HEK293 (cell line): ENCODE data around the gene DIS3L2.

Source experiments
- CTCF ChIA-PET: fragments of 350-600 bp; formaldehyde crosslinking; extraction: SDS; loops from one replicate; lab custom pipeline; 2021; ENCODE audit warnings: antibody characterized with exemption; lab: Yijun Ruan, JAX
- POLR2A ChIA-PET: fragments of 300-600 bp; formaldehyde crosslinking; extraction: SDS; loops from one replicate; lab custom pipeline; 2020; ENCODE audit warnings: antibody characterized with exemption, inconsistent platforms; lab: Yijun Ruan, JAX
- H3K27ac ChIP-seq: fragments of 200-500 bp; sonication (Bioruptor generic); 2 replicates; pipeline ENCODE4 v1.5.1; 2014; ENCODE audit warnings: low read depth, low read length, control low read depth, inconsistent platforms; ENCODE audit errors: extremely low read depth
- H3K36me3 ChIP-seq, 2 experiments: fragments of 200-500 bp in 1 of 2; sonication (Bioruptor generic) in 1 of 2; 1 replicate in 1 of 2; 2 replicates in 1 of 2; pipeline ENCODE4 v1.5.1; 2014 to 2017; ENCODE audit warnings: inconsistent platforms in 2 of 2, low read length in 2 of 2; ENCODE audit not compliant: control insufficient read depth in 2 of 2, insufficient read depth in 1 of 2
- H3K4me1 ChIP-seq: fragments of 200-500 bp; sonication (Bioruptor generic); 2 replicates; pipeline ENCODE4 v1.5.1; 2014; ENCODE audit warnings: mild to moderate bottlenecking, low read length, inconsistent platforms; ENCODE audit not compliant: control insufficient read depth, insufficient read depth
- H3K4me3 ChIP-seq: 2 replicates; pipeline ENCODE4 v1.5.1; 2011; ENCODE audit warnings: low read depth, mild to moderate bottlenecking, control low read depth, low read length, moderate library complexity
- H3K9me3 ChIP-seq: fragments of 200-500 bp; sonication (Bioruptor generic); 2 replicates; pipeline ENCODE4 v1.5.1; 2014; ENCODE audit warnings: low read depth, low read length, inconsistent platforms; ENCODE audit not compliant: control insufficient read depth, insufficient read depth
- WT1 ChIP-seq: fragments of 450-650 bp; formaldehyde crosslinking; IDR thresholded peaks from 2 replicates; pipeline ENCODE4 v1.5.1; 2016; ENCODE audit warnings: missing biosample characterization, missing genetic modification characterization
- ZBTB8A ChIP-seq: fragments of 450-650 bp; formaldehyde crosslinking; IDR thresholded peaks from 2 replicates; pipeline ENCODE4 v1.5.1; 2016; ENCODE audit warnings: missing biosample characterization, missing genetic modification characterization
- ZEB2 ChIP-seq: fragments of 450-650 bp; formaldehyde crosslinking; IDR thresholded peaks from 2 replicates; pipeline ENCODE4 v1.5.1; 2016; ENCODE audit warnings: missing biosample characterization, missing genetic modification characterization
- ZIC2 ChIP-seq: fragments of 450-650 bp; formaldehyde crosslinking; IDR thresholded peaks from 2 replicates; pipeline ENCODE4 v1.5.1; 2016; ENCODE audit warnings: missing biosample characterization, missing genetic modification characterization
- ZNF16 ChIP-seq: fragments of 450-650 bp; formaldehyde crosslinking; IDR thresholded peaks from 2 replicates; pipeline ENCODE4 v1.5.1; 2016; ENCODE audit warnings: low read depth, missing biosample characterization, missing genetic modification characterization
- ZNF335 ChIP-seq: fragments of 450-650 bp; formaldehyde crosslinking; conservative IDR thresholded peaks from 2 replicates; pipeline ENCODE4 v1.5.1; 2016; ENCODE audit warnings: missing biosample characterization, missing genetic modification characterization
- ZNF404 ChIP-seq: fragments of 450-650 bp; formaldehyde crosslinking; IDR thresholded peaks from 2 replicates; pipeline ENCODE4 v1.5.1; 2017; ENCODE audit warnings: missing biosample characterization, missing genetic modification characterization
- ZNF473 ChIP-seq: fragments of 450-650 bp; formaldehyde crosslinking; IDR thresholded peaks from 2 replicates; pipeline ENCODE4 v1.5.1; 2017; ENCODE audit warnings: missing biosample characterization, missing genetic modification characterization
- ZNF48 ChIP-seq: fragments of 450-650 bp; formaldehyde crosslinking; IDR thresholded peaks from 2 replicates; pipeline ENCODE4 v1.5.1; 2016; ENCODE audit warnings: missing biosample characterization, missing genetic modification characterization
- ZNF501 ChIP-seq: fragments of 450-650 bp; formaldehyde crosslinking; IDR thresholded peaks from 2 replicates; pipeline ENCODE4 v1.5.1; 2016; ENCODE audit warnings: missing biosample characterization, missing genetic modification characterization
- ZNF585B ChIP-seq: fragments of 450-650 bp; formaldehyde crosslinking; IDR thresholded peaks from 2 replicates; pipeline ENCODE4 v1.5.1; 2016; ENCODE audit warnings: missing biosample characterization, missing genetic modification characterization
- ZNF600 ChIP-seq: fragments of 450-650 bp; formaldehyde crosslinking; IDR thresholded peaks from 2 replicates; pipeline ENCODE4 v1.5.1; 2016; ENCODE audit warnings: missing biosample characterization, missing genetic modification characterization
- ZNF629 ChIP-seq: fragments of 450-650 bp; formaldehyde crosslinking; IDR thresholded peaks from 2 replicates; pipeline ENCODE4 v1.5.1; 2017; ENCODE audit warnings: missing biosample characterization, missing genetic modification characterization
- ZNF776 ChIP-seq: fragments of 450-650 bp; formaldehyde crosslinking; IDR thresholded peaks from 2 replicates; pipeline ENCODE4 v1.5.0; 2017; ENCODE audit warnings: missing biosample characterization, missing genetic modification characterization, borderline replicate concordance
- ZSCAN30 ChIP-seq: fragments of 450-650 bp; IDR thresholded peaks from 2 replicates; pipeline ENCODE4 v1.5.1; 2018; ENCODE audit warnings: missing biosample characterization, mild to moderate bottlenecking, missing genetic modification characterization, moderate library complexity
- ZXDB ChIP-seq: fragments of 450-650 bp; formaldehyde crosslinking; IDR thresholded peaks from 2 replicates; pipeline ENCODE4 v1.5.1; 2016; ENCODE audit warnings: missing biosample characterization, missing genetic modification characterization
- TF ChIP-seq, protein P1 (sequence below): fragments of 450-650 bp; formaldehyde crosslinking; IDR thresholded peaks from 2 replicates; pipeline ENCODE4 v1.5.1; 2017; ENCODE audit warnings: missing biosample characterization, missing genetic modification characterization
- TF ChIP-seq, protein P2 (sequence below): fragments of 450-650 bp; formaldehyde crosslinking; IDR thresholded peaks from 2 replicates; pipeline ENCODE4 v1.5.1; 2016; ENCODE audit warnings: missing biosample characterization, missing genetic modification characterization
- TF ChIP-seq, protein P3 (sequence below): fragments of 450-650 bp; formaldehyde crosslinking; IDR thresholded peaks from 2 replicates; pipeline ENCODE4 v1.5.1; 2016; ENCODE audit warnings: missing biosample characterization, missing genetic modification characterization
- TF ChIP-seq, protein P4 (sequence below): fragments of 450-650 bp; formaldehyde crosslinking; IDR thresholded peaks from 2 replicates; pipeline ENCODE4 v1.5.1; 2016; ENCODE audit warnings: missing biosample characterization, missing genetic modification characterization
- TF ChIP-seq, protein P5 (sequence below): fragments of 450-650 bp; formaldehyde crosslinking; IDR thresholded peaks from 2 replicates; pipeline ENCODE4 v1.5.1; 2017; ENCODE audit warnings: missing biosample characterization, mild to moderate bottlenecking, missing genetic modification characterization, moderate library complexity

The DIS3L2 gene

DNA sequence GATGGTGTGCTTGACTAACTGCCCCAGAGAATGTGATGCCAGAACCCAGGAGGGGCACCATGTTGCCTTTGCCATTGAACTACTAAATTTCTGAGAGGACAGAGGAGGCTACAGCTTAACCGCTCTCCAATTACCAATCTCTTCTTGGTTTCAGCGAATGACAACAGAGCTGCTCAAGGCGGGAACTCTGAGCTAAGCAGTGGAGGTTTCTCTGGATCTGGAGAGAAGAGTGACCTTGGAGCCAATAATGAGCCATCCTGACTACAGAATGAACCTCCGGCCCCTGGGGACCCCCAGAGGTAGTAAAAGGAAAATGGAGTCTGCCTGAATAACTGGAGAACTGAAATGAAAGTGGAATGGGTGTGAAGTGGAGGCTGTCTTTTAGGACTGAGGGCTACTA is 53.2 kb downstream of the DIS3L2 start:
- H3K36me3 ChIP-seq = peaks cover 0 to 7% of the 10 kb centered on the region in 2 experiments; a peak in 2 of 3 replicates
- ChIA-PET POLR2A (no interaction called here), CTCF (interaction anchor here (0.6 kb wide), 1 partner anchor 37 kb away, joined by 6 read pairs; no protein-coding TSS in a partner anchor)

DNA sequence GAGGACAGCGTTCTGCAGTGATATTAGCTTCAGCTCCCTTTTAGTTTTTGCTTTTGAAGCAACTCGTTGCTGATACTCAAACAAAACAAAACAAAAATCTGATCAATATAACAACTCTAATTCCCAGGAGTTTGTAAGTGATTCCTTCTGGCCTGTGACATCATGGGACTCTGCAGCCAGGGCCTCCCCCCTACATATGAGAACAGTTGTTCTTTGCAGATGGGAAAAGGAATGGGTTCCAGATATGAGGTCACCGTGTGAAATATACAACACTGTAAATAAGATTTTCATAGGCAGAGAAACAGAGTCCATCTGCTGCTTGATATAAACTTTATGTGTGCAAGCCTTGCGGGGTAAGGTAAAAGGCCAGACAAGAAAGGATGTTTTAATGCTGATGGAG is 56.7 kb downstream of the DIS3L2 start:
- H3K36me3 ChIP-seq = peaks cover 0 to 12% of the 10 kb centered on the region in 2 experiments; a peak in 2 of 3 replicates
- no peaks in the 10 kb centered on the region for H3K9me3 ChIP-seq
- H3K27ac ChIP-seq = no peak overlapping the region
- ChIA-PET CTCF (interaction anchor here (0.7 kb wide), 1 partner anchor 11 kb away, joined by 3 read pairs; no protein-coding TSS in a partner anchor), POLR2A (no interaction called here)
- H3K4me3 ChIP-seq = no peak overlapping the region
- peaks cover 16% of the 10 kb centered on the region for H3K4me1 ChIP-seq
- TF ChIP-seq ZNF585B (tag by site-specific recombination) (no peak), ZIC2 (tag by site-specific recombination) (no peak)
- TF ChIP-seq, protein P1, sequence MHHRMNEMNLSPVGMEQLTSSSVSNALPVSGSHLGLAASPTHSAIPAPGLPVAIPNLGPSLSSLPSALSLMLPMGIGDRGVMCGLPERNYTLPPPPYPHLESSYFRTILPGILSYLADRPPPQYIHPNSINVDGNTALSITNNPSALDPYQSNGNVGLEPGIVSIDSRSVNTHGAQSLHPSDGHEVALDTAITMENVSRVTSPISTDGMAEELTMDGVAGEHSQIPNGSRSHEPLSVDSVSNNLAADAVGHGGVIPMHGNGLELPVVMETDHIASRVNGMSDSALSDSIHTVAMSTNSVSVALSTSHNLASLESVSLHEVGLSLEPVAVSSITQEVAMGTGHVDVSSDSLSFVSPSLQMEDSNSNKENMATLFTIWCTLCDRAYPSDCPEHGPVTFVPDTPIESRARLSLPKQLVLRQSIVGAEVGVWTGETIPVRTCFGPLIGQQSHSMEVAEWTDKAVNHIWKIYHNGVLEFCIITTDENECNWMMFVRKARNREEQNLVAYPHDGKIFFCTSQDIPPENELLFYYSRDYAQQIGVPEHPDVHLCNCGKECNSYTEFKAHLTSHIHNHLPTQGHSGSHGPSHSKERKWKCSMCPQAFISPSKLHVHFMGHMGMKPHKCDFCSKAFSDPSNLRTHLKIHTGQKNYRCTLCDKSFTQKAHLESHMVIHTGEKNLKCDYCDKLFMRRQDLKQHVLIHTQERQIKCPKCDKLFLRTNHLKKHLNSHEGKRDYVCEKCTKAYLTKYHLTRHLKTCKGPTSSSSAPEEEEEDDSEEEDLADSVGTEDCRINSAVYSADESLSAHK (tag by site-specific recombination) = no peak

More for the DNA sequence above, 53.2 kb downstream of the DIS3L2 start:
- TF ChIP-seq, protein P2, sequence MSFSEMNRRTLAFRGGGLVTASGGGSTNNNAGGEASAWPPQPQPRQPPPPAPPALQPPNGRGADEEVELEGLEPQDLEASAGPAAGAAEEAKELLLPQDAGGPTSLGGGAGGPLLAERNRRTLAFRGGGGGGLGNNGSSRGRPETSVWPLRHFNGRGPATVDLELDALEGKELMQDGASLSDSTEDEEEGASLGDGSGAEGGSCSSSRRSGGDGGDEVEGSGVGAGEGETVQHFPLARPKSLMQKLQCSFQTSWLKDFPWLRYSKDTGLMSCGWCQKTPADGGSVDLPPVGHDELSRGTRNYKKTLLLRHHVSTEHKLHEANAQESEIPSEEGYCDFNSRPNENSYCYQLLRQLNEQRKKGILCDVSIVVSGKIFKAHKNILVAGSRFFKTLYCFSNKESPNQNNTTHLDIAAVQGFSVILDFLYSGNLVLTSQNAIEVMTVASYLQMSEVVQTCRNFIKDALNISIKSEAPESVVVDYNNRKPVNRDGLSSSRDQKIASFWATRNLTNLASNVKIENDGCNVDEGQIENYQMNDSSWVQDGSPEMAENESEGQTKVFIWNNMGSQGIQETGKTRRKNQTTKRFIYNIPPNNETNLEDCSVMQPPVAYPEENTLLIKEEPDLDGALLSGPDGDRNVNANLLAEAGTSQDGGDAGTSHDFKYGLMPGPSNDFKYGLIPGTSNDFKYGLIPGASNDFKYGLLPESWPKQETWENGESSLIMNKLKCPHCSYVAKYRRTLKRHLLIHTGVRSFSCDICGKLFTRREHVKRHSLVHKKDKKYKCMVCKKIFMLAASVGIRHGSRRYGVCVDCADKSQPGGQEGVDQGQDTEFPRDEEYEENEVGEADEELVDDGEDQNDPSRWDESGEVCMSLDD (tag by site-specific recombination) = no peak
- no peak for TF ChIP-seq ZNF335
- TF ChIP-seq ZNF629 = no peak
- no peak for TF ChIP-seq ZNF48 (tag by site-specific recombination)
- no peak for TF ChIP-seq ZSCAN30
- TF ChIP-seq, protein P3, sequence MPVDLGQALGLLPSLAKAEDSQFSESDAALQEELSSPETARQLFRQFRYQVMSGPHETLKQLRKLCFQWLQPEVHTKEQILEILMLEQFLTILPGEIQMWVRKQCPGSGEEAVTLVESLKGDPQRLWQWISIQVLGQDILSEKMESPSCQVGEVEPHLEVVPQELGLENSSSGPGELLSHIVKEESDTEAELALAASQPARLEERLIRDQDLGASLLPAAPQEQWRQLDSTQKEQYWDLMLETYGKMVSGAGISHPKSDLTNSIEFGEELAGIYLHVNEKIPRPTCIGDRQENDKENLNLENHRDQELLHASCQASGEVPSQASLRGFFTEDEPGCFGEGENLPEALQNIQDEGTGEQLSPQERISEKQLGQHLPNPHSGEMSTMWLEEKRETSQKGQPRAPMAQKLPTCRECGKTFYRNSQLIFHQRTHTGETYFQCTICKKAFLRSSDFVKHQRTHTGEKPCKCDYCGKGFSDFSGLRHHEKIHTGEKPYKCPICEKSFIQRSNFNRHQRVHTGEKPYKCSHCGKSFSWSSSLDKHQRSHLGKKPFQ (tag by site-specific recombination) = no peak
- TF ChIP-seq ZNF501 (tag by site-specific recombination) = no peak
- no peak for TF ChIP-seq ZNF16 (tag by site-specific recombination)
- no peak for TF ChIP-seq ZNF473 (tag by site-specific recombination)
- TF ChIP-seq, protein P4, sequence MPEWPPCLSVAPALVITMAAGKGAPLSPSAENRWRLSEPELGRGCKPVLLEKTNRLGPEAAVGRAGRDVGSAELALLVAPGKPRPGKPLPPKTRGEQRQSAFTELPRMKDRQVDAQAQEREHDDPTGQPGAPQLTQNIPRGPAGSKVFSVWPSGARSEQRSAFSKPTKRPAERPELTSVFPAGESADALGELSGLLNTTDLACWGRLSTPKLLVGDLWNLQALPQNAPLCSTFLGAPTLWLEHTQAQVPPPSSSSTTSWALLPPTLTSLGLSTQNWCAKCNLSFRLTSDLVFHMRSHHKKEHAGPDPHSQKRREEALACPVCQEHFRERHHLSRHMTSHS (tag by site-specific recombination) = no peak
- no peak for TF ChIP-seq ZEB2
- H3K27ac ChIP-seq = no peak overlapping the region
- H3K4me1 ChIP-seq = peaks cover 21% of the 10 kb centered on the region
- no peak overlapping the region for H3K4me3 ChIP-seq
- no peaks in the 10 kb centered on the region for H3K9me3 ChIP-seq

DNA sequence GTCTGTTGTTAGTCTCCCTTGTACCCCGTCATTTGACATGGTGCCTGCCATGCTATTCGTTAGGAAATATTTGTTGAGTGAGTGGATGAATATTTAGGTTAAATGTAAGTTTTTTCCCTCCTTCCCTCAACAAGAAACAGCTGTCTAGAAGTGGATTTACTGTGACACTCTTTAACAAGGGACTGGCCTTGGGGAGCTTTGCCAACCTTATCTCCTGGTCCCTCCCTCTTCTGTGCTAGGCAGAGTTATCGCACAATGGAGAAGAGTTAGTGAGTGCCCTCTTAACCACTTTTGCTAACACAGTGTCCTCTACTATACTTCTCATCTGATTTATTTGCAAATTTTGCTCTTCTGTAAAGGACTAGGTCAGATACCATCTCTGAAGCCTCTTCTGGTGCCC is 61.2 kb downstream of the DIS3L2 start:
- CTCF ChIA-PET = interaction anchor here (0.5 to 1.0 kb wide), 3 partner anchors 94 to 345 kb away, joined by 3 read pairs; no protein-coding TSS in a partner anchor

More for the DNA sequence above, 61.2 kb downstream of the DIS3L2 start:
- peaks cover 13% of the 10 kb centered on the region for H3K4me1 ChIP-seq
- no peak overlapping the region for H3K27ac ChIP-seq
- no peaks in the 10 kb centered on the region for H3K9me3 ChIP-seq
- H3K36me3 ChIP-seq = peaks cover 0 to 5% of the 10 kb centered on the region in 2 experiments; a peak in 1 of 3 replicates
- H3K4me3 ChIP-seq = no peak overlapping the region
- POLR2A ChIA-PET = no interaction called here
- TF ChIP-seq ZNF404 (no peak), ZIC2 (tag by site-specific recombination) (no peak), ZNF600 (tag by site-specific recombination) (no peak), WT1 (no peak), ZNF776 (no peak), ZBTB8A (no peak), ZXDB (tag by site-specific recombination) (no peak)
- TF ChIP-seq, protein P5, sequence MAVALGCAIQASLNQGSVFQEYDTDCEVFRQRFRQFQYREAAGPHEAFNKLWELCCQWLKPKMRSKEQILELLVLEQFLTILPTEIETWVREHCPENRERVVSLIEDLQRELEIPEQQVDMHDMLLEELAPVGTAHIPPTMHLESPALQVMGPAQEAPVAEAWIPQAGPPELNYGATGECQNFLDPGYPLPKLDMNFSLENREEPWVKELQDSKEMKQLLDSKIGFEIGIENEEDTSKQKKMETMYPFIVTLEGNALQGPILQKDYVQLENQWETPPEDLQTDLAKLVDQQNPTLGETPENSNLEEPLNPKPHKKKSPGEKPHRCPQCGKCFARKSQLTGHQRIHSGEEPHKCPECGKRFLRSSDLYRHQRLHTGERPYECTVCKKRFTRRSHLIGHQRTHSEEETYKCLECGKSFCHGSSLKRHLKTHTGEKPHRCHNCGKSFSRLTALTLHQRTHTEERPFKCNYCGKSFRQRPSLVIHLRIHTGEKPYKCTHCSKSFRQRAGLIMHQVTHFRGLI (tag by site-specific recombination) = no peak
